GM12878 (cell line): ENCODE data around the gene PRRC1. TPM values are rescaled to one million over a fixed set of nuclear protein-coding genes. Genes with fewer than 3 reads are reported as not detected.
"Not testable (repeated sequence)": the region's sequence is repeated elsewhere in the genome, so short reads cannot be mapped to it uniquely, and the experiment has no call there.

Experiments
- ATAC-seq: fragments of 200-7000 bp; cut with Tn5 transposase; 3 replicates; pipeline ENCODE4 v1.9.1; 2020; ENCODE audit warnings: mild to moderate bottlenecking, moderate library complexity
- BruUV-seq: library from RNA; stranded (reverse); fragments of 400-500 nt; replicated peaks from 2 replicates; lab custom pipeline; 2021; lab: Mats Ljungman, UMichigan
- CTCF ChIA-PET: fragments of 300-600 bp; sonication (Branson Sonifier 250); formaldehyde crosslinking; extraction: SDS; loops from one replicate; lab custom pipeline; 2021; ENCODE audit warnings: inconsistent platforms; lab: Yijun Ruan, JAX
- POLR2A ChIA-PET: fragments of 350-600 bp; formaldehyde crosslinking; extraction: SDS; loops from one replicate; lab custom pipeline; 2021; ENCODE audit warnings: inconsistent platforms; lab: Charles Lee
- RAD21 ChIA-PET: fragments of 300-600 bp; sonication (Branson Sonifier 250); formaldehyde crosslinking; loops from one replicate; lab custom pipeline; 2023; ENCODE audit warnings: antibody characterized with exemption; ENCODE audit not compliant: unreplicated experiment; lab: Charles Lee
- SMC1A ChIA-PET: fragments of 300-600 bp; sonication (Branson Sonifier 250); formaldehyde crosslinking; loops from one replicate; lab custom pipeline; 2023; ENCODE audit not compliant: unreplicated experiment, uncharacterized antibody; lab: Charles Lee
- DNase-seq: peaks from one replicate; pipeline ENCODE4 v3.0.0-alpha.2; 2011; ENCODE audit warnings: low read depth, low spot score
- FAIRE-seq: peaks from 3 replicates; lab custom pipeline; 2011; peaks lifted over from hg19 to GRCh38; lab: Jason Lieb, UNC
- H2AFZ ChIP-seq: 2 replicates; pipeline ENCODE4 v1.6.0; 2011; ENCODE audit warnings: low read depth, low read length, control low read depth; ENCODE audit not compliant: control insufficient read depth
- H3K27ac ChIP-seq: 2 replicates; pipeline ENCODE4 v1.5.1; 2011; ENCODE audit warnings: control low read depth; ENCODE audit not compliant: control insufficient read depth, insufficient read depth
- H3K27me3 ChIP-seq, 2 experiments: replicated peaks in 1 of 2; 2 replicates each; pipeline versions ENCODE4 v1.6.0 to v1.6.1; 2011; ENCODE audit warnings: low read length in 1 of 2; ENCODE audit not compliant: control insufficient read depth in 2 of 2, insufficient read depth in 2 of 2
- H3K36me3 ChIP-seq, 2 experiments: 2 replicates each; pipeline ENCODE4 v1.5.1; 2011; ENCODE audit warnings: low read length in 1 of 2; ENCODE audit not compliant: control insufficient read depth in 2 of 2, insufficient read depth in 2 of 2
- H3K4me1 ChIP-seq: 2 replicates; pipeline ENCODE4 v1.6.1; 2011; ENCODE audit warnings: mild to moderate bottlenecking, low read length, moderate library complexity, mixed read lengths; ENCODE audit not compliant: control insufficient read depth, insufficient read depth
- H3K4me2 ChIP-seq: 2 replicates; pipeline ENCODE4 v1.6.0; 2011; ENCODE audit warnings: control low read depth; ENCODE audit not compliant: control insufficient read depth, insufficient read depth
- H3K4me3 ChIP-seq: fragments of 200-600 bp; sonication (generic); 2 replicates; pipeline ENCODE4 v1.5.1; 2016
- H3K79me2 ChIP-seq: 2 replicates; pipeline ENCODE4 v1.6.0; 2011; ENCODE audit warnings: low read length; ENCODE audit not compliant: control insufficient read depth, insufficient read depth
- H3K9ac ChIP-seq: 2 replicates; pipeline ENCODE4 v1.8.0; 2011; ENCODE audit warnings: low read length, control low read depth, mixed read lengths; ENCODE audit not compliant: control insufficient read depth, insufficient read depth
- H3K9me3 ChIP-seq: replicated peaks from 3 replicates; pipeline ENCODE4 v1.5.1; 2011; ENCODE audit warnings: mild to moderate bottlenecking, low read length; ENCODE audit not compliant: control insufficient read depth, insufficient read depth
- H4K20me1 ChIP-seq: 2 replicates; pipeline ENCODE4 v1.6.0; 2011; ENCODE audit not compliant: control insufficient read depth, insufficient read depth
- WGBS: methylation state at CpG from one replicate; pipeline ENCODE4 v1.1.6; 2016; ENCODE audit warnings: low lambda C conversion rate; ENCODE audit not compliant: insufficient replicate concordance, insufficient coverage; ENCODE audit errors: missing lambda C conversion rate; 5-methylcytosine and 5-hydroxymethylcytosine counted together
- in situ Hi-C: fragments of 300-500 bp; cut with MboI; formaldehyde crosslinking; loops from 9 replicates; pipeline ENCODE4 v1.14.3; 2018; ENCODE audit warnings: mixed read lengths
- intact Hi-C: fragments of 100-400 bp; cut with micrococcal nuclease; formaldehyde crosslinking; loops from one replicate; pipeline ENCODE4 v1.14.2; 2022; ENCODE audit not compliant: unreplicated experiment
- polyA plus RNA-seq, 11 experiments: library from polyadenylated mRNA; depleted of rRNA in 4 of 11; unstranded in 6 of 11; stranded (reverse) in 5 of 11; fragments of >200 nt; fragmentation: Nextera tagmentation in 4 of 11; fragmentation: Illumina TruSeq in 1 of 11; extraction: Ambion mirVana in 4 of 11; extraction: Trizol in 1 of 11; gene quantifications; 1 replicate in 1 of 11; 2 replicates in 10 of 11; pipeline versions ENCODE4 v1.2.1 to v1.2.3, GENCODE V29; 2011 to 2016; ENCODE audit warnings: inconsistent platforms in 2 of 11, missing spikeins in 2 of 11, low read depth in 1 of 11
- total RNA-seq, 4 experiments: library from RNA; depleted of rRNA in 3 of 4; stranded (reverse); fragments of >200 nt in 3 of 4; fragmentation: Illumina TruSeq in 1 of 4; extraction: Trizol in 1 of 4; gene quantifications; 2 replicates each; pipeline versions ENCODE4 v1.2.1 to v1.2.3, GENCODE V29; 2013 to 2021
- TF ChIP-seq, protein P1 (sequence below): IDR thresholded peaks from 2 replicates; pipeline ENCODE4 v1.6.1; 2011; ENCODE audit warnings: borderline replicate concordance, low read depth, mild to moderate bottlenecking, moderate library complexity, mixed read lengths, low read length; ENCODE audit not compliant: insufficient read depth; ENCODE audit errors: extremely low read length
- TF ChIP-seq, protein P2 (sequence below), 3 experiments: IDR thresholded peaks in 2 of 3; conservative IDR thresholded peaks in 1 of 3; 2 replicates each; pipeline ENCODE4 v1.5.1; 2011; ENCODE audit warnings: low read depth in 3 of 3, low read length in 3 of 3, mild to moderate bottlenecking in 3 of 3, control low read depth in 2 of 3, moderate library complexity in 2 of 3, inconsistent platforms in 1 of 3, mixed read lengths in 1 of 3; ENCODE audit not compliant: control insufficient read depth in 2 of 3, insufficient read depth in 1 of 3; ENCODE audit errors: extremely low read depth in 1 of 3

PRRC1 gene
- total and polyA plus RNA-seq, 10 of the 15 experiments (the other 5 are each of a cell fraction or from before 2014, with no cell fraction given): 19.0 to 54.5 (median 31.0) TPM

DNA sequence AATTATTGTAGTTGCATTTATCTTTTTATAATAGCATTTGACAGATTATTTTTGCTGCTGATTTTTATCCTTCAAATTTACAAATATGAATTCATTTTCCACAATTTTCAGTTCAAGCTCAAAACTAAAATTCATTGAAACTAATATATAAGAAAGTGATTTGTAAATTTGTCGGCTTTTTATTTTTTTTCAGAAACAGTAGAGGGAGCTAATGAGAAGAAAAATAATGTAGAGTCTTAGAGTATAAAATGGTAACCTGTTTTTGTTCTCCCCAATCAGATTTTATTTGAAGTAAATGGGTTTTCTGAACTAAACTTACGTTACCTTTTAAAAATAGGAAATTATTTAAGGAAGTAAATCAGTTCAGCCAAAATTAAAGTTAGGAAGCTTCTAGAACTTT is 19.2 kb downstream of the PRRC1 start:
- TF ChIP-seq, protein P1, sequence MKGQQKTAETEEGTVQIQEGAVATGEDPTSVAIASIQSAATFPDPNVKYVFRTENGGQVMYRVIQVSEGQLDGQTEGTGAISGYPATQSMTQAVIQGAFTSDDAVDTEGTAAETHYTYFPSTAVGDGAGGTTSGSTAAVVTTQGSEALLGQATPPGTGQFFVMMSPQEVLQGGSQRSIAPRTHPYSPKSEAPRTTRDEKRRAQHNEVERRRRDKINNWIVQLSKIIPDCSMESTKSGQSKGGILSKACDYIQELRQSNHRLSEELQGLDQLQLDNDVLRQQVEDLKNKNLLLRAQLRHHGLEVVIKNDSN: no peak
- TF ChIP-seq, protein P2, sequence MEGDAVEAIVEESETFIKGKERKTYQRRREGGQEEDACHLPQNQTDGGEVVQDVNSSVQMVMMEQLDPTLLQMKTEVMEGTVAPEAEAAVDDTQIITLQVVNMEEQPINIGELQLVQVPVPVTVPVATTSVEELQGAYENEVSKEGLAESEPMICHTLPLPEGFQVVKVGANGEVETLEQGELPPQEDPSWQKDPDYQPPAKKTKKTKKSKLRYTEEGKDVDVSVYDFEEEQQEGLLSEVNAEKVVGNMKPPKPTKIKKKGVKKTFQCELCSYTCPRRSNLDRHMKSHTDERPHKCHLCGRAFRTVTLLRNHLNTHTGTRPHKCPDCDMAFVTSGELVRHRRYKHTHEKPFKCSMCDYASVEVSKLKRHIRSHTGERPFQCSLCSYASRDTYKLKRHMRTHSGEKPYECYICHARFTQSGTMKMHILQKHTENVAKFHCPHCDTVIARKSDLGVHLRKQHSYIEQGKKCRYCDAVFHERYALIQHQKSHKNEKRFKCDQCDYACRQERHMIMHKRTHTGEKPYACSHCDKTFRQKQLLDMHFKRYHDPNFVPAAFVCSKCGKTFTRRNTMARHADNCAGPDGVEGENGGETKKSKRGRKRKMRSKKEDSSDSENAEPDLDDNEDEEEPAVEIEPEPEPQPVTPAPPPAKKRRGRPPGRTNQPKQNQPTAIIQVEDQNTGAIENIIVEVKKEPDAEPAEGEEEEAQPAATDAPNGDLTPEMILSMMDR (IDR thresholded peaks at IDR 0.05 in 2 of 3, conservative IDR thresholded peaks at IDR 0.05 in 1 of 3; ENCODE audit: control insufficient read depth in 2 of 3, extremely low read depth in 1 of 3, insufficient read depth in 1 of 3, low read depth in 3 of 3, low read length in 3 of 3): peak in 1 of 3 experiments; percentile 21; a peak in 1 of 6 replicates
- TF ChIP-seq, all 136 proteins: peak for 1
- H3K4me1 ChIP-seq: no peaks in the 10 kb centered on the region
- BruUV-seq: no TSS peak
- no peak overlapping the region for H3K27ac ChIP-seq
- H2AFZ ChIP-seq: no peak overlapping the region
- no peaks in the 10 kb centered on the region for H3K27me3 ChIP-seq
- H3K4me2 ChIP-seq: no peak overlapping the region
- FAIRE-seq (no peak), ATAC-seq (no peak), DNase-seq (no peak)
- no peak overlapping the region for H3K9ac ChIP-seq
- H3K4me3 ChIP-seq: no peak overlapping the region
- ChIA-PET RAD21 (interaction anchor here (1.7 kb wide), 1 partner anchor 27 kb away, joined by 6 read pairs; no protein-coding TSS in a partner anchor), SMC1A (interaction anchor here (0.8 to 2.7 kb wide), 7 partner anchors 8 to 670 kb away, joined by 3 to 7 read pairs (median 3); no protein-coding TSS in a partner anchor), CTCF (interaction anchor here (0.6 to 2.1 kb wide), 13 partner anchors 11 to 1307 kb away, joined by 3 to 9 read pairs (median 3); no protein-coding TSS in a partner anchor), POLR2A (no interaction called here)
- H4K20me1 ChIP-seq: no peaks in the 10 kb centered on the region
- peaks cover 2% of the 10 kb centered on the region; the same call in 2 of the 3 replicates for H3K9me3 ChIP-seq
- WGBS: 56% methylated on average over 2 of the region's 2 CpGs
- H3K36me3 ChIP-seq: peaks cover 4 to 31% of the 10 kb centered on the region in 2 experiments
- no peaks in the 10 kb centered on the region for H3K79me2 ChIP-seq
- intact Hi-C loops (no loop called here), in situ Hi-C loops (no loop called here)

DNA sequence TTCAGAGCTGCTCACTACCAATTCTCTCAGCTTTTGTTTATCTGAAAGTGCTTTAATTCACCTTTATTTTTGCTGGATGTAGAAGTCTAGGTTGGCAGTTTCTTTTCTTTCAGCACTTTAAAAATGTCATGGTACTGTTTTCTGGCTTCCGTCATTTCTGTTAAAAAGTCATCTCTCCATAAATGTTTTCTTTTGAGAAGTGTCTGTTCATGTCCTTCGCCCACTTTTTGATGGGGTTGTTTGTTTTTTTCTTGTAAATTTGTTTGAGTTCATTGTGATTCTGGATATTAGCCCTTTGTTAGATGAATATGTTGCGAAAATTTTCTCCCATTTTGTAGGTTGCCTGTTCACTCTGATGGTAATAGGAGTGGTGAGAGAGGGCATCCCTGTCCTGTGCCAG is 23.1 kb downstream of the PRRC1 start:
- H3K79me2 ChIP-seq, H3K4me1 ChIP-seq, H3K9ac ChIP-seq, in situ Hi-C loops, H4K20me1 ChIP-seq, FAIRE-seq, intact Hi-C loops, H3K4me2 ChIP-seq, H3K27me3 ChIP-seq, DNase-seq, H3K27ac ChIP-seq, BruUV-seq, H3K4me3 ChIP-seq, RAD21 ChIA-PET, H2AFZ ChIP-seq, H3K9me3 ChIP-seq, ATAC-seq: not testable (repeated sequence)
- SMC1A ChIA-PET: interaction anchor here (1.1 kb wide), 1 partner anchor 17 kb away, joined by 3 read pairs; no protein-coding TSS in a partner anchor
- POLR2A ChIA-PET: interaction anchor here (0.6 kb wide), 1 partner anchor 161 kb away, joined by 5 read pairs; no protein-coding TSS in a partner anchor
- H3K36me3 ChIP-seq: peaks cover 0 to 13% of the 10 kb centered on the region in 2 experiments; a peak in 3 of 4 replicates
- CTCF ChIA-PET: interaction anchor here (1.4 kb wide), 1 partner anchor 32 kb away, joined by 5 read pairs; no protein-coding TSS in a partner anchor
- WGBS: 95% methylated on average over 3 of the region's 3 CpGs

DNA sequence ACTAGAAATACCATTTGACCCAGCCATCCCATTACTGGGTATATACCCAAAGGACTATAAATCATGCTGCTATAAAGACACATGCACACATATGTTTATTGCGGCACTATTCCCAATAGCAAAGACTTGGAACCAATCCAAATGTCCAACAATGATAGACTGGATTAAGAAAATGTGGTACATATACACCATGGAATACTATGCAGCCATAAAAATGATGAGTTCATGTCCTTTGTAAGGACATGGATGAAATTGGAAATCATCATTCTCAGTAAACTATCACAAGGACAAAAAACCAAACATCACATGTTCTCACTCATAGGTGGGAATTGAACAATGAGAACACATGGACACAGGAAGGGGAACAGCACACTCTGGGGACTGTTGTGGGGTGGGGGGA is 27.8 kb downstream of the PRRC1 start:
- BruUV-seq, SMC1A ChIA-PET: not testable (repeated sequence)

More for the DNA sequence above, 27.8 kb downstream of the PRRC1 start:
- intact Hi-C loops, H3K27ac ChIP-seq, H2AFZ ChIP-seq, H3K9ac ChIP-seq, ATAC-seq, RAD21 ChIA-PET, H3K36me3 ChIP-seq, H3K4me3 ChIP-seq, H3K4me1 ChIP-seq, in situ Hi-C loops, H4K20me1 ChIP-seq, H3K79me2 ChIP-seq, H3K4me2 ChIP-seq, CTCF ChIA-PET, H3K27me3 ChIP-seq, POLR2A ChIA-PET, H3K9me3 ChIP-seq, FAIRE-seq, DNase-seq: not testable (repeated sequence)
- 86% methylated on average over 1 of the region's 1 CpG for WGBS
